Measurements from ENCODE around the gene ANXA6. TPM values are rescaled to one million over a fixed set of nuclear protein-coding genes. Genes with fewer than 3 reads are reported as not detected.
A peak's percentile ranks its signal among the peaks of the same experiment; 100 is the strongest.

ANXA6 gene
- total RNA-seq, 1 experiment from 2014 or later = 98.7 TPM

GRCh38 chr5:151110992-151111391, 46.6 kb downstream of the ANXA6 start:
- H2BK5ac ChIP-seq (ENCODE audit: insufficient read length, low read length) = no peak overlapping the region
- no peak overlapping the region for H3K18ac ChIP-seq (ENCODE audit: insufficient read length, low read depth, low read length)
- no CpG with 5 or more reads among the region's 3 CpGs for WGBS (ENCODE audit: extremely low coverage, insufficient read length, low lambda C conversion rate)
- no peak overlapping the region for H3K4ac ChIP-seq (ENCODE audit: low read depth, low read length)
- DNase-seq = no peak
- no peak overlapping the region for H2BK120ac ChIP-seq (ENCODE audit: low read depth, low read length, poor library complexity, severe bottlenecking)
- no peak overlapping the region for H3K4me3 Mint-ChIP-seq
- H3K14ac ChIP-seq (ENCODE audit: insufficient read depth, low read length) = no peak overlapping the region
- H3K9ac ChIP-seq (ENCODE audit: extremely low read depth, insufficient read length, low read length) = no peak overlapping the region
- H4K8ac ChIP-seq (replicated peaks; ENCODE audit: insufficient read length, low read depth, low read length) = no peak overlapping the region
- no peaks in the 10 kb centered on the region for H4K20me1 ChIP-seq (ENCODE audit: control insufficient read depth, insufficient read depth, insufficient read length)
- H3K79me2 ChIP-seq (ENCODE audit: insufficient read depth, low read length) = no peaks in the 10 kb centered on the region
- H3K23ac ChIP-seq (ENCODE audit: insufficient read length, low read depth, low read length) = no peak overlapping the region
- no peak overlapping the region for H4K91ac ChIP-seq (ENCODE audit: insufficient read length, low read depth, low read length)
- H3K79me1 ChIP-seq (ENCODE audit: insufficient read depth, low read depth, low read length, poor library complexity, severe bottlenecking) = no peaks in the 10 kb centered on the region
- no peak overlapping the region for H2BK15ac ChIP-seq (ENCODE audit: low read depth, low read length)
- no peak overlapping the region for H3T11ph ChIP-seq (ENCODE audit: low read length)
- no peak overlapping the region for H2AFZ ChIP-seq (ENCODE audit: low read length)
- no peak overlapping the region for H2BK12ac ChIP-seq (ENCODE audit: insufficient read length, low read depth, low read length)
- H3K4me1 ChIP-seq (ENCODE audit: insufficient read depth, low read length) = no peaks in the 10 kb centered on the region
- no peak overlapping the region for H3K27ac ChIP-seq (ENCODE audit: insufficient read length, low read depth, low read length)
- H3K27me3 ChIP-seq (ENCODE audit: insufficient read depth, low read length) = no peaks in the 10 kb centered on the region
- no peak overlapping the region for H3K4me2 ChIP-seq (ENCODE audit: insufficient read depth, insufficient read length, low read length)
- H3K4me1 Mint-ChIP-seq = no peaks in the 10 kb centered on the region
- H3K9me3 Mint-ChIP-seq = no peaks in the 10 kb centered on the region
- no peak overlapping the region for H3K56ac ChIP-seq (ENCODE audit: insufficient read length, low read depth, low read length)
- H3K23me2 ChIP-seq (ENCODE audit: insufficient read length, low read depth, low read length, poor library complexity, severe bottlenecking) = no peaks in the 10 kb centered on the region
- H4K5ac ChIP-seq (ENCODE audit: insufficient read length, low read depth, low read length) = no peak overlapping the region
- peak overlapping the region in 1 of 3 experiments; percentile 56; a peak in 1 of 7 replicates for H3K27ac Mint-ChIP-seq
- H3K9me3 ChIP-seq (ENCODE audit: control insufficient read depth, low read depth, low read length) = no peaks in the 10 kb centered on the region
- no peaks in the 10 kb centered on the region for H3K27me3 Mint-ChIP-seq (ENCODE audit: low read depth)
- H2BK20ac ChIP-seq (ENCODE audit: low read depth, low read length, poor library complexity, severe bottlenecking) = no peak overlapping the region
- TF ChIP-seq CTCF (conservative IDR thresholded peaks at IDR 0.05) = no peak
- H3K36me3 Mint-ChIP-seq (ENCODE audit: insufficient read depth in 1 of 3, low read depth in 3 of 3) = peaks cover 12 to 37% (median 19%) of the 10 kb centered on the region in 3 experiments; a peak in 6 of 7 replicates
- no peak overlapping the region for H2AK5ac ChIP-seq (ENCODE audit: insufficient read length, low read length)
